KMS-11 (cell line): ENCODE measurements around the gene GRID2.
"Not testable (repeated sequence)": the region's sequence is repeated elsewhere in the genome, so short reads cannot be mapped to it uniquely, and the experiment has no call there.

Experiments used
- H2AFZ ChIP-seq: fragments of 200-600 bp; sonication (generic); 2 replicates; pipeline ENCODE4 v1.6.1; 2016; ENCODE audit warnings: antibody characterized with exemption, mixed run types, low read depth
- H3K27ac ChIP-seq: fragments of 200-600 bp; sonication (generic); 2 replicates; pipeline ENCODE4 v1.6.1; 2016; ENCODE audit warnings: mild to moderate bottlenecking, mixed run types
- H3K27me3 ChIP-seq: fragments of 200-600 bp; sonication (generic); 2 replicates; pipeline ENCODE4 v1.6.1; 2017; ENCODE audit warnings: mild to moderate bottlenecking, low read depth, mixed run types, moderate library complexity; ENCODE audit not compliant: insufficient read depth
- H3K36me3 ChIP-seq: fragments of 200-600 bp; sonication (generic); 2 replicates; pipeline ENCODE4 v1.6.1; 2017; ENCODE audit warnings: mild to moderate bottlenecking, mixed run types; ENCODE audit not compliant: insufficient read depth
- H3K4me1 ChIP-seq: fragments of 200-600 bp; sonication (generic); 2 replicates; pipeline ENCODE4 v1.6.1; 2016; ENCODE audit warnings: mild to moderate bottlenecking, low read depth, mixed run types; ENCODE audit not compliant: poor library complexity, severe bottlenecking
- H3K4me2 ChIP-seq: fragments of 200-600 bp; sonication (generic); 2 replicates; pipeline ENCODE4 v1.7.0; 2016; ENCODE audit warnings: mild to moderate bottlenecking, mixed run types
- H3K4me3 ChIP-seq: fragments of 200-600 bp; sonication (generic); IDR thresholded peaks from 2 replicates; pipeline ENCODE4 v1.6.1; 2017; ENCODE audit warnings: low read depth, low read length, mixed read lengths; ENCODE audit not compliant: insufficient read depth
- H3K79me2 ChIP-seq: fragments of 200-600 bp; sonication (generic); 2 replicates; pipeline ENCODE4 v1.6.1; 2016; ENCODE audit warnings: low read depth, mixed run types; ENCODE audit not compliant: insufficient read depth
- H3K9ac ChIP-seq: fragments of 200-600 bp; sonication (generic); 2 replicates; pipeline ENCODE4 v1.6.1; 2016; ENCODE audit warnings: mild to moderate bottlenecking, mixed run types
- H4K20me1 ChIP-seq: fragments of 200-600 bp; sonication (generic); 2 replicates; pipeline ENCODE4 v1.6.1; 2016; ENCODE audit warnings: mild to moderate bottlenecking, mixed run types; ENCODE audit not compliant: insufficient read depth
- CTCF ChIP-seq: fragments of 200-600 bp; sonication (generic); conservative IDR thresholded peaks from 2 replicates; pipeline ENCODE4 v1.6.1; 2017; ENCODE audit warnings: low read depth, mild to moderate bottlenecking, antibody characterized with exemption, low read length, moderate library complexity, mixed read lengths

The GRID2 gene

GRCh38 chr4:92268642-92269041 is 35.1 kb upstream of the GRID2 start:
- Histone ChIP-seq H3K4me1 (no peaks in the 10 kb centered on the region), H3K36me3 (no peaks in the 10 kb centered on the region), H3K4me2 (no peak overlapping the region), H4K20me1 (no peaks in the 10 kb centered on the region), H3K27ac (no peak overlapping the region), H3K4me3 (no peak overlapping the region), H3K9ac (no peak overlapping the region), H3K79me2 (no peaks in the 10 kb centered on the region), H2AFZ (no peak overlapping the region), H3K27me3 (no peaks in the 10 kb centered on the region)
- no peak for TF ChIP-seq CTCF

- TF ChIP-seq CTCF: no peak
- Histone ChIP-seq H3K27me3 (no peaks in the 10 kb centered on the region), H3K4me2 (no peak overlapping the region), H3K27ac (no peak overlapping the region), H3K9ac (no peak overlapping the region), H2AFZ (no peak overlapping the region), H3K4me3 (no peak overlapping the region), H3K79me2 (no peaks in the 10 kb centered on the region), H3K36me3 (no peaks in the 10 kb centered on the region), H4K20me1 (no peaks in the 10 kb centered on the region), H3K4me1 (no peaks in the 10 kb centered on the region)
These were observed 32.9 kb upstream of the GRID2 start for GRCh38 chr4:92270908-92271307.

GRCh38 chr4:92271551-92271950 is 32.2 kb upstream of the GRID2 start:
- H3K36me3 ChIP-seq, H4K20me1 ChIP-seq, H3K4me2 ChIP-seq: not testable (repeated sequence)

GRCh38 chr4:92277057-92277881 is 26.5 kb upstream of the GRID2 start:
- not testable (repeated sequence) for H2AFZ ChIP-seq, H3K4me3 ChIP-seq, H3K36me3 ChIP-seq, H4K20me1 ChIP-seq, H3K27me3 ChIP-seq, H3K9ac ChIP-seq, H3K4me1 ChIP-seq, H3K27ac ChIP-seq, H3K4me2 ChIP-seq, H3K79me2 ChIP-seq

More at GRCh38 chr4:92271551-92271950, 32.2 kb upstream of the GRID2 start:
- not testable (repeated sequence) for H3K9ac ChIP-seq, H3K27ac ChIP-seq, H2AFZ ChIP-seq, H3K79me2 ChIP-seq, H3K4me1 ChIP-seq, H3K4me3 ChIP-seq, H3K27me3 ChIP-seq

GRCh38 chr4:92279296-92279695 is 24.5 kb upstream of the GRID2 start:
- Histone ChIP-seq H3K27me3 (no peaks in the 10 kb centered on the region), H3K4me3 (no peak overlapping the region), H4K20me1 (no peaks in the 10 kb centered on the region), H2AFZ (no peak overlapping the region), H3K4me1 (no peaks in the 10 kb centered on the region), H3K4me2 (no peak overlapping the region), H3K36me3 (no peaks in the 10 kb centered on the region), H3K79me2 (no peaks in the 10 kb centered on the region), H3K27ac (no peak overlapping the region), H3K9ac (no peak overlapping the region)
- TF ChIP-seq CTCF: no peak
